PFSK-1 (cell line): Measurements from ENCODE around the gene FDX2.

Experiments
- FOXP2 ChIP-seq: optimal IDR thresholded peaks from 2 replicates; pipeline ENCODE3; 2011; ENCODE audit warnings: borderline replicate concordance, control low read depth, inconsistent platforms; ENCODE audit not compliant: insufficient read depth; ENCODE audit errors: extremely low read length, extremely low read depth
- POLR2AphosphoS5 ChIP-seq: IDR thresholded peaks from 2 replicates; pipeline ENCODE4 v1.6.1; 2012; ENCODE audit warnings: low read depth, mild to moderate bottlenecking, control low read depth, low read length, moderate library complexity
- SIN3A ChIP-seq: IDR thresholded peaks from 2 replicates; pipeline ENCODE4 v1.6.1; 2012; ENCODE audit warnings: mild to moderate bottlenecking, low read length, moderate library complexity, borderline replicate concordance; ENCODE audit not compliant: insufficient read depth
- TAF1 ChIP-seq: IDR thresholded peaks from 2 replicates; pipeline ENCODE4 v1.6.1; 2012; ENCODE audit warnings: low read length, control low read depth, borderline replicate concordance; ENCODE audit not compliant: insufficient read depth
- TF ChIP-seq, protein P1 (sequence below), 2 experiments: IDR thresholded peaks; 2 replicates each; pipeline versions ENCODE4 v1.6.1 to v1.8.0; 2011 to 2012; ENCODE audit warnings: low read depth in 2 of 2, low read length in 2 of 2, control low read depth in 1 of 2, inconsistent platforms in 1 of 2, mild to moderate bottlenecking in 1 of 2, moderate library complexity in 1 of 2; ENCODE audit not compliant: insufficient read depth in 1 of 2

DNA sequence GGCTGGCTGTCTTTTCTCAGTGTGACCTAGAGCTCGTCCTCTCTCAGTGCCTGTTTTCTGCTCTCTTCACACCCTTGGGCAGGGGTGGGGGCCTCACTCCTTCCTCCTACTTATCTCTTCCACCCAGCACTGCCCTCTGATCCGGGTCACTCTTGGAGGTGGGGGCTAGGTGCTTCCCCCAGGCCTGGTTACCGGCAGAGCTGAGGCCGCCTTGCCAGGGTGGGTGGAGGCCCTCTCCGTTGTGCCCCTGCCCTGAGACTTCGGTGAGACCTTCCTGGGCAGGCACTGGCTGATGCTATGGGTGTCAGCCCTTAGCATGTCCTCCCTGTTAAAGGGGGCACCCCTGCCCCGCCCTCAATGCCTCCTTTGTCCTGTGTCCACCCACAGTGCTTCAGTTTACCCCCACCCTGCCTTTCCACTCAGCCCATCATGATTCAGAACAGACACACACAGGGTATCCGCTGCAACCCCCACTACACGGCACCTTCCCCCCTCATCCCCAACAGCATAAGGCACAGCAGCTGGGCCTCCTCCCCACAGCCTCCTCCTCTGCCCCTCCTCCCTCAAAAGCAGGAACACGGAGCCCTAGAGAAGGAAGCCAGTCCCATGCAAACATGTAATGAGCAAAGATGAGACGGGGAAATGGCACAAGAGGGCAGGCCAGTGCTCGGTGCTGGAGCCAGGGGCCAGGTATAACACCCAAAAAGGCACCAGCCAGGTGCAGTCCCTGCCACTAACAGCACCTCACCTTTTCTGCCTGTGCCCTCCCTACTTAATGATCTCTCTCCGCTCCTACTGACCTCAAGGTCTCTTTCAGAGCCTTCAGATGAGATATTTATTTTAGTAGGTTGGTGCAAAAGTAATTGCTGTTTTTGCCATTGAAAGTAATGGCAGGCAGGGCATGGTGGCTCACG is 16.0 kb downstream of the FDX2 start:
- TF ChIP-seq POLR2AphosphoS5 (no peak), SIN3A (no peak), TAF1 (no peak), FOXP2 (no peak)
- TF ChIP-seq, protein P1, sequence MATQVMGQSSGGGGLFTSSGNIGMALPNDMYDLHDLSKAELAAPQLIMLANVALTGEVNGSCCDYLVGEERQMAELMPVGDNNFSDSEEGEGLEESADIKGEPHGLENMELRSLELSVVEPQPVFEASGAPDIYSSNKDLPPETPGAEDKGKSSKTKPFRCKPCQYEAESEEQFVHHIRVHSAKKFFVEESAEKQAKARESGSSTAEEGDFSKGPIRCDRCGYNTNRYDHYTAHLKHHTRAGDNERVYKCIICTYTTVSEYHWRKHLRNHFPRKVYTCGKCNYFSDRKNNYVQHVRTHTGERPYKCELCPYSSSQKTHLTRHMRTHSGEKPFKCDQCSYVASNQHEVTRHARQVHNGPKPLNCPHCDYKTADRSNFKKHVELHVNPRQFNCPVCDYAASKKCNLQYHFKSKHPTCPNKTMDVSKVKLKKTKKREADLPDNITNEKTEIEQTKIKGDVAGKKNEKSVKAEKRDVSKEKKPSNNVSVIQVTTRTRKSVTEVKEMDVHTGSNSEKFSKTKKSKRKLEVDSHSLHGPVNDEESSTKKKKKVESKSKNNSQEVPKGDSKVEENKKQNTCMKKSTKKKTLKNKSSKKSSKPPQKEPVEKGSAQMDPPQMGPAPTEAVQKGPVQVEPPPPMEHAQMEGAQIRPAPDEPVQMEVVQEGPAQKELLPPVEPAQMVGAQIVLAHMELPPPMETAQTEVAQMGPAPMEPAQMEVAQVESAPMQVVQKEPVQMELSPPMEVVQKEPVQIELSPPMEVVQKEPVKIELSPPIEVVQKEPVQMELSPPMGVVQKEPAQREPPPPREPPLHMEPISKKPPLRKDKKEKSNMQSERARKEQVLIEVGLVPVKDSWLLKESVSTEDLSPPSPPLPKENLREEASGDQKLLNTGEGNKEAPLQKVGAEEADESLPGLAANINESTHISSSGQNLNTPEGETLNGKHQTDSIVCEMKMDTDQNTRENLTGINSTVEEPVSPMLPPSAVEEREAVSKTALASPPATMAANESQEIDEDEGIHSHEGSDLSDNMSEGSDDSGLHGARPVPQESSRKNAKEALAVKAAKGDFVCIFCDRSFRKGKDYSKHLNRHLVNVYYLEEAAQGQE (IDR thresholded peaks at IDR 0.05; ENCODE audit: insufficient read depth in 1 of 2, low read depth in 2 of 2, low read length in 2 of 2): no peak
